ENCODE results near the gene PDCD7. TPM values are rescaled to one million over a fixed set of nuclear protein-coding genes. Genes with fewer than 3 reads are reported as not detected.

Gene PDCD7
- polyA plus RNA-seq, 1 of the 3 experiments (the other 2 are of a cell fraction) = 15.3 TPM

GRCh38 chr15:65069779-65070546 is 63.6 kb downstream of the PDCD7 start:
- Histone ChIP-seq H3K79me2 (ENCODE audit: insufficient read depth) (no peaks in the 10 kb centered on the region), H4K20me1 (ENCODE audit: insufficient read depth) (no peaks in the 10 kb centered on the region), H3K36me3 (replicated peaks in 1 of 2; ENCODE audit: control insufficient read depth in 1 of 2, insufficient read depth in 2 of 2, low read length in 1 of 2) (no peaks in the 10 kb centered on the region), H3K27me3 (ENCODE audit: insufficient read depth) (peaks cover 9% of the 10 kb centered on the region; the same call in 1 of the 2 replicates), H3F3A (replicated peaks; ENCODE audit: insufficient read depth) (peaks cover 4% of the 10 kb centered on the region), H3K9me3 (no peaks in the 10 kb centered on the region), H2AFZ (ENCODE audit: low read depth) (no peak overlapping the region), H3K9ac (no peak overlapping the region), H3K27ac (ENCODE audit: low read depth in 2 of 2, low read length in 1 of 2) (no peak overlapping the region), H3K4me1 (ENCODE audit: control insufficient read depth in 1 of 2, insufficient read depth in 2 of 2, low read depth in 1 of 2, low read length in 1 of 2) (peaks cover 0 to 12% of the 10 kb centered on the region in 2 experiments; a peak in 1 of 4 replicates), H3K9me2 (no peaks in the 10 kb centered on the region), H3K4me2 (no peak overlapping the region), H3K4me3 (ENCODE audit: low read depth in 2 of 2, low read length in 1 of 2) (no peak overlapping the region)
- no peak for TF ChIP-seq GABPA (IDR thresholded peaks at IDR 0.05; ENCODE audit: low read depth)
- TF ChIP-seq RAD21 (IDR thresholded peaks at IDR 0.05; ENCODE audit: low read length) = no peak
- TF ChIP-seq NFIC (IDR thresholded peaks at IDR 0.05; ENCODE audit: borderline replicate concordance) = no peak
- TF ChIP-seq IRF3 (IDR thresholded peaks at IDR 0.05; ENCODE audit: low read depth, low read length) = no peak
- no peak for TF ChIP-seq MAX (IDR thresholded peaks at IDR 0.05; ENCODE audit: low read depth)
- no peak for TF ChIP-seq ELF1 (IDR thresholded peaks at IDR 0.05)
- ChIA-PET CTCF (interaction anchor here (0.7 to 9.5 kb wide), 7 partner anchors 11 to 228 kb away, joined by 3 to 88 read pairs (median 3); no protein-coding TSS in a partner anchor), POLR2A (no interaction called here)
- 96% methylated on average over 5 of the region's 5 CpGs for WGBS (ENCODE audit: low lambda C conversion rate)
- DNase-seq = no peak

GRCh38 chr15:65069179-65069578 is 64.4 kb downstream of the PDCD7 start:
- POLR2A ChIA-PET = no interaction called here
- DNase-seq = no peak
- WGBS (ENCODE audit: low lambda C conversion rate) = 88% methylated on average over 1 of the region's 1 CpG

More at GRCh38 chr15:65069179-65069578, 64.4 kb downstream of the PDCD7 start:
- H3K9me2 ChIP-seq = no peaks in the 10 kb centered on the region
- H3K36me3 ChIP-seq (replicated peaks in 1 of 2; ENCODE audit: control insufficient read depth in 1 of 2, insufficient read depth in 2 of 2, low read length in 1 of 2) = no peaks in the 10 kb centered on the region
- TF ChIP-seq ZBTB33 (IDR thresholded peaks at IDR 0.05; ENCODE audit: borderline replicate concordance, low read depth) (no peak), SMC3 (IDR thresholded peaks at IDR 0.05; ENCODE audit: low read depth, low read length) (no peak), MXI1 (IDR thresholded peaks at IDR 0.05; ENCODE audit: low read depth, low read length) (no peak), JUND (IDR thresholded peaks at IDR 0.05) (no peak), RAD21 (IDR thresholded peaks at IDR 0.05; ENCODE audit: low read length) (no peak), TEAD4 (IDR thresholded peaks at IDR 0.05; ENCODE audit: borderline replicate concordance, insufficient read depth) (no peak), ELF1 (IDR thresholded peaks at IDR 0.05) (no peak), GABPA (IDR thresholded peaks at IDR 0.05; ENCODE audit: low read depth) (no peak), TCF12 (IDR thresholded peaks at IDR 0.05) (no peak), NRF1 (IDR thresholded peaks at IDR 0.05; ENCODE audit: low read depth, low read length) (no peak), YY1 (IDR thresholded peaks at IDR 0.05; ENCODE audit: low read depth) (no peak), IRF3 (IDR thresholded peaks at IDR 0.05; ENCODE audit: low read depth, low read length) (no peak), FOXJ3 (CRISPR knock-in tag; IDR thresholded peaks at IDR 0.05) (no peak), CHD2 (IDR thresholded peaks at IDR 0.05; ENCODE audit: low read length, partially characterized antibody) (no peak), RCOR1 (IDR thresholded peaks at IDR 0.05; ENCODE audit: low read length) (no peak), MAX (IDR thresholded peaks at IDR 0.05; ENCODE audit: low read depth) (no peak)
- CTCF ChIA-PET = interaction anchor here (1.2 to 9.5 kb wide), 4 partner anchors 12 to 228 kb away, joined by 3 to 88 read pairs (median 4); no protein-coding TSS in a partner anchor
- no peak overlapping the region for H3K4me3 ChIP-seq (ENCODE audit: low read depth in 2 of 2, low read length in 1 of 2)
- no peak overlapping the region for H3K27ac ChIP-seq (ENCODE audit: low read depth in 2 of 2, low read length in 1 of 2)
- no peaks in the 10 kb centered on the region for H3K79me2 ChIP-seq (ENCODE audit: insufficient read depth)
- H4K20me1 ChIP-seq (ENCODE audit: insufficient read depth) = no peaks in the 10 kb centered on the region
- no peaks in the 10 kb centered on the region for H3K9me3 ChIP-seq
- no peak overlapping the region for H3K4me2 ChIP-seq
- peaks cover 4% of the 10 kb centered on the region for H3F3A ChIP-seq (replicated peaks; ENCODE audit: insufficient read depth)
- H3K9ac ChIP-seq = no peak overlapping the region
- H3K4me1 ChIP-seq (ENCODE audit: control insufficient read depth in 1 of 2, insufficient read depth in 2 of 2, low read depth in 1 of 2, low read length in 1 of 2) = peaks cover 0 to 12% of the 10 kb centered on the region in 2 experiments; a peak in 1 of 4 replicates
- H3K27me3 ChIP-seq (ENCODE audit: insufficient read depth) = peaks cover 9% of the 10 kb centered on the region; the same call in 1 of the 2 replicates
- H2AFZ ChIP-seq (ENCODE audit: low read depth) = no peak overlapping the region
